HG03571 (cell line): ENCODE data around the gene CALML5.

Experiments used
- ATAC-seq: cut with Tn5 transposase; IDR thresholded peaks from one replicate; pipeline ENCODE4 v1.9.1; 2021; ENCODE audit not compliant: unreplicated experiment

Gene CALML5

GRCh38 chr10:5499493-5500140 is at the start of gene CALML5:
TSS of gene CALML5 (minus strand) at chr10:5499570. CDS start at chr10:5499438, 132 bp downstream.
- ATAC-seq: no peak

GRCh38 chr10:5547931-5548660 is 48.7 kb upstream of the CALML5 start:
- no peak for ATAC-seq

DNA sequence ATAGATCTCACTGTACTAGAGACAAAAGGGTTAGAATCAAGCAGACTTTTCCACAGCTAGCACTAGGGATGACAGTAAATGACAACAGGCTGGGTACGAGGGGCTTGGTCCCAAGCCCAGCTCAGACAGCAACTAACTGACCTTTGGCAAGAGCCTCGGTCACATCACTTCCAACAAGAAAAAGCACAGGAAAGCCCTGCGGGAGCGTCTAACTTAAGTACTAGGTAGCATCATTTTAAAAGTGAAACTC is 48.2 kb upstream of the CALML5 start:
- no peak for ATAC-seq

DNA sequence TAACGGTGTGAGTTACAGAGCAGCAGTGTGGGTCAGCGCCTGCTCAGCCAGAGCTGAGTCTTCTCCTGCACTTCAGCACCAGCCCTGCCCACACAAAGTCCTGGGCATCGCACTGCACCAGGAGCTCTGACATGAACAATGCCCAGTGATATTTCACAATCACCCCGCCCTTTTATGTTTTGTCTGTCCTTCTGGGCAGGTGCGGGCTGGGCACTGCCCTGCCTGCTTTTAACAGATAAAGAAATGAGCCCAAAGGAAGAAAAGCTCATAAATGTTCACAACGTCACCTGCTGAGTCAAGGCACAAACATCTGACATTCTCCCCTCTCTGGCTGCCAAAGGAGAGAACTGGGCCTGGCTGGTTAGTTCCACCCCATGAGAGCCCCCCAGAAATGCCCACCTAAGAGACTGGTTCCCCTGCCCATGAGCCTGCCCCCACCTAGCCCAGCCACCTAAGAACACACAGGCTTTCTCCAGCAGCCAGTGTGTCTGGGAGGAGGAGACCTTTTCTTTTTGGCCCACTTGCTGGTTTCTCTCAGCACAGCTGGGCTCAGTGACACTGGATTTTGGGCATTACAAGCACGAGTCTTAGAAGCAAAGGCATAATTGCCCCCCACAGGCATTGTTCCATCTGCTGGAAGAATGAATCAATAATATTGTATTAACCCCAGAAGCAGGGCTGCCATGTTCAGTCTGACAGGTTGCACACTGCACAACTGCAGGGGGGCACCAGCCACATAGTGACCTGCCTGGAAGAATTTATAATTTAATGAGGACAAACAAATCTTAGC is 47.7 kb upstream of the CALML5 start:
- no peak for ATAC-seq

DNA sequence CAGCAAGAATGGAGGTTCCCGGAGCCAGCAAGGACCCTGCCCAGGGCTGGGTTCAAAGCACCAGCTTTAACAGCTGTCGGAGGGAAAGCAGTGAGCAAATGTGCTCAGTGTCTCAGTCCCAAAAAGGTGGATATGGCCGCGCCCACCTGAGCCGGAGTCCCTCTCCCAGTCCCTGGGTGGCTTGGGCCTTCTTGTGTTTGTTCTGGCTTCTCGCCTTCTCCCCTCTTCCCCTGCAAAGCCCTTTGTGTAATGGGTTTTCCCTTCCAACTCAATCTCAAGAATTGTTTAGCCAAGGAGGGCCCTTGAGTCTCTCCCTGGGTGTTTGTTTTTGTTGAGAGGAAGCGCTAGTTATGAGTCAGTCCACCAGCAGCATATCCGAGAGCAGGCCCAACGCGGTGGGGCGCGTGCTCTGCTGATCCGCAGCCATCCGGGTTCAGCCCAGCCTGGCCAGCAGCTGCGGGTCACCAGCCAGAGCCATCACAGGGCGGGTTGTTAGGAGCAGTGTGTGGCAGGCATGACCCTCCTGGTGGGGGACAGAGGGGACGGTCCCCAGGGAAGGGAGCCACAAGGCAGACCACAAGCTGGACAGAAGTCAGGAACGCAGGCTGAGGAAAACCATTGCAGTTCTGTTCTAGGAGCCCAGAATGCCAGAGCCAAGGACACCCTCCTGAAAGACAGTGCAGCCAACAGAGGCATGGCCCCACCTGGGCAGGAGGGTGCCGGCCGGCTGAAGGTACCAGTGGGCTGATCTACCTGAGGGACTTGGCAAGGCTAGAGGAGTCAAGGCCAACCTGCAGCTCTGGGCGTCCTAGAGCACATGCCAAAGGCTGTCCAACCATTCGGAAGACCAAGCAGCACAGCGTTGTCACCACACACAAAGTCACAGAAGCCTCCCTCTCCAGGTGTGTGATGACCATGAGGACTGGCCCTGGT is 46.7 kb upstream of the CALML5 start:
- ATAC-seq: no peak

DNA sequence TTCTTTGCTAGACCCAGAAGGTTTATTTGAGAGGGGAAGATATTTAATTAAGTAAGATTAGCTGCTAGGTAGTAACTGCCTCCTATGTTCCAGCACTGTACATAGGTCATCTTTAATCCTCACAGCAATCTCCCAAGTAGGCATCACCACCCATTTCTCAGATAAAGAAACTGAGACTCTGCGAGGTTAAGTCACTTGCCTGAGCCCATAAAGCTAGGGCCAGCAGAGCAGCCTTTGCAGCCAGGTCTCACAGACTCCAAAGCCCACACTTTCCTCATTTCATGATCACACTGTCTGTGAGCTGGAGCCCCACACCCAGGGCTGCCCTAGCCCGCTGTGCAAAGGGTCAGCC is 46.0 kb upstream of the CALML5 start:
- no peak for ATAC-seq

DNA sequence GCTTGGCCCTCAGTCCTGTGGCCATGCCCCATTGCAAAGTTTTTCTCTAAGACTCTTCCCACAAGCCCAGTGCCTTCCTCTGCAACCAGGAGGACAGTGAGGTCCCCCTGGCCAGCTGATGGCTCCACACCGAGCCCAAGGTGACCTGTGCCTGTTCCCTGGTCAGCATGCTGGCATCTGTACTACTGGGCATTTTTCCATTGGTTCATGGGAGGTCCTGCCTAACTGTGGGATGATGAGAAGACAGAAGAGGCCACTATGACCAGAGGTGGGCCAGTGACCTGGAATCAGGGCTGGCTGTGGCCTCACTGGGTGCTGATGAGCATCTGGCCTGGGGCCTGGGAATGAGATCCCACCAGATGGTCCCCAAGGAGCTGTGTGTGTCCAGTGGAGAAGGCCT is 45.6 kb upstream of the CALML5 start:
- ATAC-seq: no peak

DNA sequence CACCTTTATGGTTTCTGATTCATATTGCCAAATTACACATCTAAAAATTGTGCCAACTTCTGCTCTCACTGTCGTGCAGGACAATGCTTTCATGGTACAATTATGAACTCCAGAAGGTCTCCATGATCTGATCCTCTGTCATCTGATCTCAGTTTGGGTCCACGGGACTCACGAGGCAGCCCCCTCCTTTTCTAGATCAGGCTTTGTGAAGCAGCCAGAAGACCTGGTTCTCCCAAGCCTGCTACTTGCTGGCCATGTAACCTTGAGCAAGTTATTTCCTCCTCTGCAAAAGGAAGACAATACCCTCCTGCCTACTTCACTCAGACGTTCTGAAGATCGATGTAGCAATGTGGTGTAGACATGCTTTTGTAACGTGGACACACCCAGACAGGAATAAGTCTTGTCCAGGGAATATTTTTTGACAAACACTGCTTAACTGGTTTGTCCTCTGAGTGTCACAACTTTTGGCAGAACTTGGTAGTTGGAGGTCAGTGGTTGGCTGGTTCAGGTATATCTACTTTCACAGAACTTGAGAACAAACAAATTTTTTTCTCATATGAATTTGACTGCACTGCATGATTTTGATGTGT is 44.9 kb upstream of the CALML5 start:
- ATAC-seq: no peak

DNA sequence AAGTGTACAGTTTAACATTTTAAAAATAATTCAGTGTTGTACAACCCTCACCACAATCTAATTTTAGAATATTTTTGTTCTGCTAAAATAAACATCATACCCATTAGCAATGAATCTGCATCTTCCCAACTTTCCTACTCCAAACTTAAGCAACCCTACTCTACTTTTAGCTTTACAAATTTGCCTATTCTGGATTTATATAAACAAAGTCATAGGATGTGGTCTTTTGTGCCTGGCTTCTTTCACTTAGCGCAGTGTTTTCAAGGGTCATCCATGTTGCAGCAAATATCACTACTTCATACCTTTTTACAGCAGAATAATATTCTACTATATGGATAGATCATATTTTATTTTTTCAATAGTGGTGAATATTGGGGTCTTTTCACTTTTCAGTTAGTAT is 44.3 kb upstream of the CALML5 start:
- no peak for ATAC-seq

DNA sequence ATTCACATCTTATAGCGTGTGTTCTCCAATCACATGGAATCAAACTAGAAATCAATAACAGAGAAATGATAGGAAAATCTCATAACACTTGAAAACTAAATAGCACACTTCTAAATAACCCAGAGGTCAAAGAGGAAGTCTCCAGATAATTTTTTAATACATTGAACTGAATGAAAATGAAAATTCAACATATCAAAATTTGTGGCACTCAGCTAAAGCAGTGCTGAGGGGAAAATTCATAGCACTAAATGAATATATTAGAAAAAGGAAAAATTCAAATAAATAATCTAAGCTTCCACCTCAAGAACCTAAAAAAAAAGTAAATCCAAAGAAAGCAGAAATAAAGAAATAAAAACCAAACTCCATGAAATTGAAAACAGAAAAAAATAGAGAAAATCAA is 42.7 kb upstream of the CALML5 start:
- ATAC-seq: no peak

- ATAC-seq: no peak
Observed at GRCh38 chr10:5540891-5541290, 41.5 kb upstream of the CALML5 start.

DNA sequence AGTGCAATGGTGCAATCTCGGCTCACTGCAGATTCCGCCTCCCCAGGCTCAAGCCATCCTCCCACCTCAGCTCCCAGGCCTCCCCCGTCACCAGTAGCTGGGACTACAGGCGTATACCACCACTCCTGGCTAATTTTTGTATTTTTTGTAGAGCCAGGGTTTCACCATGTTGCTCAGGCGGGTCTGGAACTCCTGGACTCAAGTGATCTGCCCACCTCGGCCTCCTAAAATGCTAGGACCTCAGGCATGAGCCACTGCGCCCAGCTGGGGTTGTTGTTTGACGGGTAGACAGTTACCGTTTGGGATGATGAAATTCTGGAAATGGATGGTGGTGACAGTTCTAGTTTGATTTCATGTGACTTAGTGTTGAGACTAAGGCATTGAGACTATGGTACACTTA is 40.7 kb upstream of the CALML5 start:
- ATAC-seq: no peak

- no peak for ATAC-seq
Observed at GRCh38 chr10:5538892-5539651, 39.7 kb upstream of the CALML5 start.

DNA sequence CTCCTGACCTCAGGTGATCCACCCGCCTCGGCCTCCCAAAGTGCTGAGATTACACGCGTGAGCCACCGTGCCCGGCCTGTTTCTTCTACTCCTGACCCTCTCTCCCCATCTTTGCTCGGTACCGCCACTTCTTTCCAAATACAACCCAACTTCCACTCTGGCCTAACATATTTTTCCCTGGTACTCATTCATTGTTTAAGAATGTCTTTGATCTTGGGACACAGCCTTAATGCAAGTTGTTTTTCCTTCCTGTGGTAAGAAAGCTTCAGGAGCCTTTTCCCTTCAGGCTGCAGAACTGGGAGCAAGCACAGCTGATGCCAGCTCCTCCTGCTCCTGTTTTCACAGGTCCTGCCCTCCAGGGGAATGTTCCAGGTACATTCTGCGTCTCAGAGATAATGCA is 39.1 kb upstream of the CALML5 start:
- ATAC-seq: no peak

DNA sequence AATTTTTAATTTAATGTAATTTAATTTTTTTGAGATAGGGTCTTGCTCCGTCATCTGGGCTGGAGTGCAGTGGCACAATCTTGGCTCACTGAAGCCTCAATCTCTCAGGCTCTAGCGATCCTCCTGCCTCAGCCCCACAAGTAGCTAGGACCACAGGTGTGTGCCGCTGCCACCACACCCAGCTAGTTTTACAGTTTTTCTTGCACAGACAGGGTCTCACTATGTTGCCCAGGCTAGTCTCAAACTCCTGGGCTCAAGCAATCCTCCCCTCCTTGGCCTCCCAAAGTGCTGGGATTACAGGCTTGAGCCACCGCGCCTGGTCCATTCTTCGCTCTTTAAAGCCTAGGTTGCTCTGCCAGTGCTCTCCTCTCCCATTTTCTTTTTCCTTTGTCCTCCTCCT is 38.3 kb upstream of the CALML5 start:
- ATAC-seq: no peak

DNA sequence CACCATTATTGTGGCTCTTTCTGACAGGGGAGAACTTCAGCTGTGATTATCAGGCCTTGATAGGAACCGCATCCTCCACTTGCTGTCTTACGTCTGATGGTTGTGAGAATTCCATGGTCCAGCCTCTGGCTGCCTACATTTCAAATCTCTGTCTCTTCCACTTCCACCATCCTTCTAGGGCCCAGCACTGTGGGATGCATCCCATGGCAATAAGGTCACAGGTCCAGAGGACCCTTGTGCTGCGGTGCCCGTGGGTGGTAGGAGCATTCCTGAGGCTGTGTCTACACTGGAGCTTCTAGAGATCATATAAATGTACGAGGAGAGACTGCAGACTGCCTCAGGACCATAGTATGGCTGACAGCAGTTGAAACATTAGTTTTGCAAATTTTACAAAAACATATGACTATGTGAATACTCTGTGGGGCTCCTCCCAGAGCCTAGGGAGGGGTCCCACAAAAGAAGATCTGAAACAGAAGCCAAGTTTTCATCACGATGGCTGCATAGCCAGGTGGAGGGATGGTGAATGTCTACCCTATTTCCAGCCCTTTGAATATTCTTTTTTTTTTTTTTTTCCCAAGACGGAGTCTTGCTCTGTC is 37.2 kb upstream of the CALML5 start:
- no peak for ATAC-seq

DNA sequence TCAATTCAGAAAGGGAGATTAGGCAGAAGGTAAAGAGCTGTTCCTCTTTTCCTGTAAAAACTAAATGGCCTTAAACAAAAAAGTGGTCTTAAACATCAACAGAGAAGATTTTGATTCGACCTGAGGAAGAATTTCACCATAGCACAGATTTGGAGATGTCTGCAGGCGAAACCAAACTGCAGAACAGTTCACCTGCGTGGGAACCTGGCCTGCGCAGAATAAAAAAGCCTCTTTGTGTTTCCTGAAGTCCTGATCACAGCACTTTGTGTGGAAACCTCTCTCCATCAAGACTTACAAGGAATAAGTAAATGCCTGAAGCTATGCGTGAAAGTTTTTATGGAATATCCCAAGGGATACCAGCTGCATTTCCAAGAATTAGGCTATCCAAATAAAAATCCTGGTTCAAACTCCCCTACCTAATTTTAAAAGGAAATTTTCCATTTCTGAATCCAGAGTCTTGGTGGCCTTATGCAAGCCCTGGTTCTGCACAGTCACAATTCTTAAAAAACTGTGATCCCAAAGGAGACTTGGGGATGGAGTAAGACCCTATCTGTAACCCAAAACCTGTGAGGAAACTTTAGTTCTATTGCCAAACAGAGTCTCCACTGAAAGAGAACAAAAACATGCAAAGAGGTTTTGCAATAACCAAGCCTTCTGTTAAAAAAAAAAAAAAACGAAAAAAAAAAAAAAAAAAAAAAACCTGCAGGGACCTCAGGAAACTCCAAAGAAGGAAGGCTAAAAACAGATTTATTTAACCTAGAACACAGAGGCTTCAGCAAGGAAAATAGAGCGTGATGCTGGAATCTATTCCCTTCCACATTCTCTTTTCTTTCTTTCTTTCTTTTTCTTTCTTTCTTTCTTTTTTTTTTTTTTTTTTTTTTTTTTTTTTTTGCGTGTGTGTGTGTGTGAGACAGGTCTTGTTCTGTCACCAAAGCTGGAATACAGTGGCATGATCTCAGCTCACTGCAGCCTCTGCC is 35.8 kb upstream of the CALML5 start:
- ATAC-seq: no peak

- no peak for ATAC-seq
Observed at GRCh38 chr10:5534051-5534821, 34.9 kb upstream of the CALML5 start.
